ENCODE measurements around the gene HECTD3.
"Not testable (repeated sequence)": the region's sequence is repeated elsewhere in the genome, so short reads cannot be mapped to it uniquely, and the experiment has no call there.

HECTD3 gene

DNA sequence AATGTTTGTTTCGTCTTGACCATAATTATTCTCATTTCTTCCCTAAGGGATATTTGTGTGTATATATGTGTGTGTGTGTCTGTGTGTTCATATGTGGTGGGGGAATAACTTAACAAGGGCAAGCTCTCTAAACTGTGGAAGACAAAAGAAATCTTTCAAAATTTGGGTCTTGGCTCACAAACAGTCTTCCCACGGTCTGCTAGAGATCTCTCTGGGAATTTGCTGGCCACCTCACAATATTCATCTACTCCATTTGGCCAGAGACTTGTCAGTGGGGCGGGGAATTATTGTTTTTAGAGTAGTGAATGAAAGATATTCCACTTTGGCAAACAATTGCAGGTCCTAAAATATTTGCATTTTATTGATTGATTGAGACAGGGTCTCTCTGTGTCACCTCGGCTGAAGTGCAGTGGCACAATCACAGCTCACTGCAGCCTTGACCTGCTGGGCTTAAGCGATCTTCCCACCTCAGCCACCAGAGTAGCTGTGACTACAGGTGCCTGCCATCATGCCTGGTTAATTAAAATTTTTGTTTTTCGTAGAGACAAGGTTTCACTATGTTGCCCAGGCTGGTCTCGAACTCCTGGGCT, 16.7 kb downstream of the HECTD3 start:
- DNase-seq (ENCODE audit: low read depth in 1 of 2, low spot score in 1 of 2) = no peak

DNA sequence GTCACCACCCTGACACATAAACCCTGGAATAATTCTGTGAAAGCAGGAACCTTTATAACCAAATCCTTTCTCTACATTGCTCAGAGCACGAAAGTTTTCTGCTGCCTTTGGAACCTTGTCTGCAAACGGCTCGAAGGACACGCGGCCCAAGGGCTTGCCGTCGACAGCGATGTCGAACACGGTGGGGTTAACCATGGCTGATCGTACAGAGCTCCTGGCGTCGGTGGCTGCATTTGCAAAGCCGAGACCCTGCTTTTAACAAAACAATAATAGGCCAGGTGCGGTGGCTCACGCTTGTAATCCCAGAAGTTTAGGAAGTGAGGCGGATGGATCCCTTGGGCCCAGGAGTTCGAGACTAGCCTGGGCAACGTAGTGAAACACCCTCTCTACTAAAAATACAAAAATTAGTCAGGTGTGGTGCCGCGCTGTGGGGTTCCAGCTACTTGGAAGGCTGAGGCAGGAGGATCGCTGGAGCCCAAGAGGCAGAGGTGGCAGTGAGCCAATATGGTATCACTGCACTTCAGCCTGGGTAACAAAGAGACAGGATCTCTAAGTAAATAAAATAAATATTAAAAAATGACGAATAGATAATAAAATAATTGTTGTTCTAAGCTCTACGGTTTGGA, 22.5 kb downstream of the HECTD3 start:
- no peak for DNase-seq (ENCODE audit: low read depth in 1 of 2, low spot score in 1 of 2)

DNA sequence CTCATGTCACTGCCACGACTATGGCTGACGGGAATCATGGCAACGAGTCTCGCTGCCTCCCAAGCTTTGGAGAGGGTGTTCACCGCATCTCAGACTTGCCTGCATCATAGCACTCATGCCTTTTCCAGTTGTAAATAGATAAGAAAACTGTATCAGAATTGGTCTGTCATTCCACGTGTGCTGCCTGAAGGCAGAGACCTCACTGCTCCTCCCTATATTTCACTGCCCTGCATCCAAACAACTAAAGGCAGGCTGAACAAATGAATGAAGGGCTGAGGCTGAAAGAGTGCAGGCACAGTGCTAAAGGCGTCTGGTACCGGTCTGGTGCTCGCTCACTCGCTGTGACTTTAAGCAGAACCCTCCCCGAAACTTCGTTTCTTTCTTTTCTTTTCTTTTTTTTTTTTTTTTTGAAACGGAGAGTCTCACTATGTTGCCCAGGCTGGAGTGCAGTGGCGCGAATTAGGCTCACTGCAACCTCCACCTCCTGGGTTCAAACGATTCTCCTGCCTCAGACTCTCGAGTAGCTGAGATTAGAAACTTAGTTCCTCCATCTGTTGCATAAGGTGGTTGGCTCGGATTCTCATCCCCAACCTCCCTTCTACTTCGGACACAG, 25.3 kb downstream of the HECTD3 start:
- no peak for DNase-seq (ENCODE audit: low read depth in 1 of 2, low spot score in 1 of 2)

- DNase-seq (ENCODE audit: low read depth in 1 of 2, low spot score in 1 of 2) = not testable (repeated sequence)
These were observed 33.8 kb downstream of the HECTD3 start for GRCh38 chr1:44977372-44977771.

DNA sequence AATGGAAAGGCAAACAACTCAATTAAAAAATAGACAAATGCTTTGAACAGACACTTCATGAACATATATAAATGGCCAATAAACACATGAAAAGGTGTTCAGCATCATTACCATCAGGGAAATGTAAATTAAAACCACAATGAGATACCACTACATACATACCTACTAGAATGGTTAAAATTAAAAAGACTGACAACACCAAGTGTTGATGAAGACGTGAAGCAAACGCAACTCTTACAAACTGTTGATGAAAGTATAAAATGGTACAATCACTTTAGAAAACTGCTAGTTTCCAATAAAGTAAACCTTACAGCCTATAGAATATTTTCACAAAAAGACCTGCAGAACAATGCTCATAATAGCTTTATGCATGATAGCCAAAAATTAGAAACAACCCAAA, 34.9 kb downstream of the HECTD3 start:
- no peak for DNase-seq (ENCODE audit: low read depth in 1 of 2, low spot score in 1 of 2)

- DNase-seq (ENCODE audit: low read depth in 1 of 2, low spot score in 1 of 2) = no peak
These were observed 37.5 kb downstream of the HECTD3 start for GRCh38 chr1:44973645-44974044.

DNA sequence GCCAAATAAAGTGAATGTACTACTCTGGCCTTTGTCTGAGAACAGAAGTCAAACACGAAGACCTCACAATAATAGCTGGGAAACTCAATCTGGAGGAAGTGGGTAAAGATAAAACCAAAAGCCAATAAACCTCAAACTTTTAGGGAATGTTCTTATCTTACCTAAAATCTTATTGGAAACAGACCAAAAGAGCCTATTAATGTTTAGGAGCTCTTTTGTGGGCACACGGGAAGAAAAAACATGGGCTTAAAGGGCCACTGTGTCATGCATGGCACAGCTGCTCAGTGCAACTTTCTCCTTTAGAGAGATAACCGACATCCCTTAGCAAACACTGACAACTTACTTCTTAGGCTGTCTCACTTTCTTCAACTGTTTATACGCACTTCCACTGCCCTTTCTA, 40.8 kb downstream of the HECTD3 start:
- no peak for DNase-seq (ENCODE audit: low read depth in 1 of 2, low spot score in 1 of 2)

GRCh38 chr1:44964396-44964795, 46.7 kb downstream of the HECTD3 start:
- no peak for DNase-seq (ENCODE audit: low read depth in 1 of 2, low spot score in 1 of 2)

- no peak for DNase-seq (ENCODE audit: low read depth in 1 of 2, low spot score in 1 of 2)
These were observed 48.4 kb downstream of the HECTD3 start for GRCh38 chr1:44962729-44963128.

DNA sequence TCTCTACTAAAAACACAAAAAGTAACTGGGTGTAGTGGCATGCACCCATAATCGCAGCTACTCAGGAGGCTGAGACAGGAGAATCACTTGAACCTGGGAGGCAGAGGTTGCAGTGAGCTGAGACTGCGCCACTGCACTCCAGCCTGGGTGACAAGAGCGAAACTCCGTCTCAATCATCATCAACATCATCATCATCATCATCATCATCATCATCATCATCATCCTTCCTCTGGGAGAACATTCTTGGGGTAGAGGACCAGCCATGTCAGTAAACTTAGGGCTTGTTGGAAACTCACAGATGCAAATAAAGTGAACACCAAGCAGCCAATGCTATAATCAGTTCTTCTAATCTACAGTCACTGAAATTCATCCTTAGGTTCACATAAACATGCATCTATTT, 49.1 kb downstream of the HECTD3 start:
- not testable (repeated sequence) for DNase-seq (ENCODE audit: low read depth in 1 of 2, low spot score in 1 of 2)

DNA sequence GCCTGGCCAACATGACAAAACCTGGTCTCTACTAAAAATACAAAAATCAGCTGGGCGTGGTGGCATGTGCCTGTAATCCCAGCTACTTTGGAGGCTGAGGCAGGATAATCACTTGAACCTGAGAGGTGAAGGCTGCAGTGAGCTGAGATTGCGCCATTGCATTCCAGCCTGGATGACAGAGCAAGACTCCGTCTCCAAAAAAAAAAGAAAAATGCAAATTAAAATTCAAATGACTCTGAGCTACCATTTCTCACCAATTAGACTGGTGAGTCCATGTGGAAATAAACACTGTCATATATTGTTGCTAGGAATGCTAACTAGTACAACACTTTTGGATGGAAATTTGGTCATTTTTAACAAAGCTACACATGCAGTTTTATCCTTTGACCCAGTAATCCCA, 53.6 kb downstream of the HECTD3 start:
- DNase-seq (ENCODE audit: low read depth in 1 of 2, low spot score in 1 of 2) = not testable (repeated sequence)

DNA sequence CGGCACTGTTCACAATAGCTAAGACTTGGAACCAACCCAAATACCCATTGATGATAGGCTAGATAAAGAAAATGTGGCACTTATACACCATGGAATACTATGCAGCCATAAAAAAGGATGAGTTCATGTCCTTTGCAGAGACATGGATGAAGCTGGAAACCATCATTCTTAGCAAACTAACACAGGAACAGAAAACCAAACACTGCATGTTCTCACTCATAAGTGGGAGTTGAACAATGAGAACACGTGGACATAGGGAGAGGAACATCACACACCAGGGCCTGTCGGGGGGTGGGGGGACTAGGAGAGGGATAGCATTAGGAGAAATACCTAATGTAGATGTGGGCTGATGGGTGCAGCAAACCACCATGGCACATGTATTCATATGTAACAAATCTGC, 55.0 kb downstream of the HECTD3 start:
- not testable (repeated sequence) for DNase-seq (ENCODE audit: low read depth in 1 of 2, low spot score in 1 of 2)
